Adrenal gland (tissue), 12 donors: ENCODE data around the gene PPP2CA. TPM values are rescaled to one million over a fixed set of nuclear protein-coding genes. Genes with fewer than 3 reads are reported as not detected.

ENCODE experiments used
- DNase-seq, 7 donors: peaks; one replicate each; pipeline ENCODE4 v3.0.0-alpha.2; 2019 to 2020
- H3K27ac ChIP-seq, 5 donors: fragments of 200-600 bp; sonication (generic) in 4 of 5; 1 replicate in 3 of 5; 2 replicates in 2 of 5; pipeline versions ENCODE4 v1.5.1 to v1.8.0; 2016 to 2020; ENCODE audit warnings: mild to moderate bottlenecking in 1 of 5
- H3K27me3 ChIP-seq: fragments of 200-600 bp; 2 replicates; pipeline ENCODE4 v1.8.0; 2021
- H3K36me3 ChIP-seq, 2 donors: fragments of 200-600 bp; replicated peaks in 1 of 2; 1 replicate in 1 of 2; 2 replicates in 1 of 2; pipeline versions ENCODE4 v1.5.1 to v1.8.0; 2018 to 2022
- H3K4me1 ChIP-seq, 2 donors: fragments of 200-600 bp; replicated peaks in 1 of 2; 1 replicate in 1 of 2; 2 replicates in 1 of 2; pipeline versions ENCODE4 v1.5.1 to v1.8.0; 2018 to 2021
- H3K4me3 ChIP-seq, 4 donors: fragments of 200-600 bp; sonication (generic) in 3 of 4; one replicate each; pipeline ENCODE4 v1.5.1; 2016 to 2018
- H3K9me3 ChIP-seq, 3 donors: fragments of 200-600 bp; sonication (generic) in 1 of 3; replicated peaks in 1 of 3; 1 replicate in 2 of 3; 2 replicates in 1 of 3; pipeline versions ENCODE4 v1.5.1 to v1.8.0; 2016 to 2021
- CTCF ChIP-seq, 6 experiments: fragments of 450-650 bp in 4 of 6; fragments of 200-600 bp in 2 of 6; sonication (generic) in 1 of 6; IDR thresholded peaks; 1 replicate in 5 of 6; 2 replicates in 1 of 6; pipeline versions ENCODE4 v1.5.1 to v1.8.0; 2016 to 2021; ENCODE audit warnings: antibody characterized with exemption in 6 of 6, mild to moderate bottlenecking in 2 of 6, moderate library complexity in 1 of 6
- POLR2A ChIP-seq, 2 donors: fragments of 450-650 bp; IDR thresholded peaks; one replicate each; pipeline ENCODE4 v1.6.1; 2017; ENCODE audit warnings: antibody characterized with exemption in 2 of 2, mild to moderate bottlenecking in 2 of 2, moderate library complexity in 1 of 2
- WGBS, 4 donors: extraction: QIAGEN DNeasy Blood & Tissue Kit in 2 of 4; methylation state at CpG; one replicate each; pipeline versions ENCODE4 v1.1.5 to v1.1.7; 2013 to 2017; 5-methylcytosine and 5-hydroxymethylcytosine counted together
- intact Hi-C, 2 donors: fragments of 100-400 bp; cut with DNase I; formaldehyde crosslinking; loops; one replicate each; pipeline versions ENCODE4 v1.14.1 to v1.15.0; 2022 to 2023
- microRNA-seq, 3 donors: library from miRNA; unstranded; fragments of <30 nt; microRNA quantifications; one replicate each; pipeline ENCODE4, GENCODE V29; 2017 to 2020
- polyA plus RNA-seq, 3 donors: library from polyadenylated mRNA; stranded (reverse); fragments of 200-250 nt in 2 of 3; fragments of 350-450 nt in 1 of 3; fragmentation: Illumina TruSeq in 1 of 3; extraction: RNeasy Lipid Tissue Mini Kit (QIAGEN cat#74804) in 1 of 3; gene quantifications; one replicate each; pipeline ENCODE4 v1.2.3, GENCODE V29; 2013 to 2014
- small RNA-seq, 2 donors: library from RNA; depleted of rRNA; stranded (forward); fragments of <200 nt; gene quantifications; one replicate each; pipeline ENCODE3, GENCODE V24; 2016
- total RNA-seq, 9 donors: library from RNA; depleted of rRNA in 4 of 9; stranded (reverse); fragments of >200 nt in 4 of 9; fragments of 120-200 nt in 1 of 9; fragmentation: NEBNext Ultra II Directional in 1 of 9; extraction: Animal tissue kit (Norgen Biotek cat#: 25700) in 1 of 9; gene quantifications; one replicate each; pipeline versions ENCODE4 v1.1.0 to v1.2.4, GENCODE V29; 2013 to 2023
- donor health status: healthy with polysubstance abuse.
- donor health status: Bipolar disorder and iron deficiency.
- donor health status: DM: yes; HTN: yes; CAD: no.
- donor health status: DM: no; HTN: no; CAD: no.
- donor health status: DM: no; HTN: no; CAD: no.
- donor health status: DM: yes; HTN: yes; CAD: no.

PPP2CA gene
- total and polyA plus RNA-seq, 12 donors = 26.9 to 246 (median 145) TPM

GRCh38 chr5:134146651-134147518, 79.0 kb downstream of the PPP2CA start:
- Histone ChIP-seq H3K27me3 (no peaks in the 10 kb centered on the region), H3K9me3 (no peaks in the 10 kb centered on the region), H3K27ac (no peak overlapping the region), H3K36me3 (peaks cover 0 to 80% of the 10 kb centered on the region in 2 donors), H3K4me1 (peaks cover 4 to 26% of the 10 kb centered on the region in 2 donors), H3K4me3 (no peak overlapping the region)
- 80 to 91% (median 88%) methylated on average over 3 to 4 of the region's 4 CpGs for WGBS, 4 donors
- intact Hi-C loops = no loop called here
- TF ChIP-seq POLR2A (IDR thresholded peaks at IDR 0.05) = no peak
- no peak for TF ChIP-seq CTCF (IDR thresholded peaks at IDR 0.05)
- DNase-seq = peak in 3 of 7 donors; percentile 10 to 48 (median 19)

- peak overlapping the region in 1 of 5 donors; percentile 16 for H3K27ac ChIP-seq
- H3K4me3 ChIP-seq = no peak overlapping the region
- H3K9me3 ChIP-seq = no peaks in the 10 kb centered on the region
- TF ChIP-seq CTCF (IDR thresholded peaks at IDR 0.05) (peak; percentile 93 to 95 (median 94)), POLR2A (IDR thresholded peaks at IDR 0.05) (no peak)
- H3K27me3 ChIP-seq = no peaks in the 10 kb centered on the region
- WGBS, 4 donors = 84% methylated on average over 10 to 13 of the region's 13 CpGs
- peak; percentile 81 to 95 (median 85) for DNase-seq
- intact Hi-C loops = no loop called here
- H3K36me3 ChIP-seq = peaks cover 0 to 78% of the 10 kb centered on the region in 2 donors
- peaks cover 0 to 19% of the 10 kb centered on the region in 2 donors for H3K4me1 ChIP-seq
Observed at GRCh38 chr5:134145779-134146581, 79.9 kb downstream of the PPP2CA start.

GRCh38 chr5:134145041-134145757, 80.7 kb downstream of the PPP2CA start:
- no peaks in the 10 kb centered on the region for H3K9me3 ChIP-seq
- intact Hi-C loops = no loop called here
- DNase-seq = peak in 2 of 7 donors; percentile 5 to 18
- H3K4me1 ChIP-seq = peaks cover under 1 to 16% of the 10 kb centered on the region in 2 donors
- TF ChIP-seq POLR2A (IDR thresholded peaks at IDR 0.05) (no peak), CTCF (IDR thresholded peaks at IDR 0.05) (no peak)
- peak overlapping the region in 1 of 5 donors; percentile 13 for H3K27ac ChIP-seq
- WGBS, 4 donors = 63 to 71% methylated on average over 1 of the region's 1 CpG; no CpG with 5 or more reads in 2 of the 4 donors
- no peak overlapping the region for H3K4me3 ChIP-seq
- H3K36me3 ChIP-seq = peaks cover 0 to 70% of the 10 kb centered on the region in 2 donors
- H3K27me3 ChIP-seq = no peaks in the 10 kb centered on the region

Small RNA genes within 50 kb of the gene (microRNA-seq; reads per million reads assigned to microRNA genes)
- 0.45 to 3.4 (median 2.3) reads per million in 3 donors for gene MIR3661

Small RNA genes within 50 kb of the gene (small RNA-seq; reads per million reads assigned to genes)
- 0 reads per million in 2 donors for gene MIR3661

Other genes starting within 250 kb of the PPP2CA start
- 100 to 1,000 TPM; 101 to 266 (median 138) TPM for gene VDAC1, start 221.1 kb downstream of the PPP2CA start, total RNA-seq
- 100 to 1,000 TPM in 2 of 3 donors, 10 to 100 TPM in 1; 66.0 to 476 (median 121) TPM for gene VDAC1, start 221.1 kb downstream of the PPP2CA start, polyA plus RNA-seq
- 1 to 10 TPM; 2.8 to 9.6 (median 7.0) TPM for gene TCF7, start 111.4 kb downstream of the PPP2CA start, total RNA-seq
- gene TCF7, start 111.4 kb downstream of the PPP2CA start, polyA plus RNA-seq = 1 to 10 TPM; 3.9 to 5.4 (median 5.1) TPM
- gene SKP1, start 49.1 kb downstream of the PPP2CA start, total RNA-seq = 100 to 1,000 TPM; 262 to 522 (median 380) TPM
- gene SKP1, start 49.1 kb downstream of the PPP2CA start, polyA plus RNA-seq = 1,000 to 10,000 TPM in 1 of 3 donors, 100 to 1,000 TPM in 2; 121 to 1,485 (median 274) TPM
- 10 to 100 TPM in 1 of 9 donors, 1 to 10 TPM in 7, under 1 TPM in 1; 0.85 to 10.8 (median 5.6) TPM for gene CDKL3, start 141.1 kb upstream of the PPP2CA start, total RNA-seq
- 1 to 10 TPM; 4.3 to 6.6 (median 4.9) TPM for gene CDKL3, start 141.1 kb upstream of the PPP2CA start, polyA plus RNA-seq
- gene UBE2B, start 145.5 kb upstream of the PPP2CA start, total RNA-seq = 100 to 1,000 TPM in 4 of 9 donors, 10 to 100 TPM in 5; 19.7 to 144 (median 58.2) TPM
- gene UBE2B, start 145.5 kb upstream of the PPP2CA start, polyA plus RNA-seq = 100 to 1,000 TPM in 2 of 3 donors, 10 to 100 TPM in 1; 86.2 to 124 (median 106) TPM
- gene CDKN2AIPNL, start 185.8 kb upstream of the PPP2CA start, total RNA-seq = 10 to 100 TPM; 14.1 to 34.3 (median 29.0) TPM
- 10 to 100 TPM; 29.3 to 63.7 (median 31.1) TPM for gene CDKN2AIPNL, start 185.8 kb upstream of the PPP2CA start, polyA plus RNA-seq